Sigmoid colon (tissue), 7 donors: ENCODE data around the gene FBP1. TPM values are rescaled to one million over a fixed set of nuclear protein-coding genes. Genes with fewer than 3 reads are reported as not detected.
"Not testable (repeated sequence)": the region's sequence is repeated elsewhere in the genome, so short reads cannot be mapped to it uniquely, and the experiment has no call there.

ENCODE experiments used
- DNase-seq: peaks from one replicate; pipeline ENCODE4 v3.0.0-alpha.2; 2019
- H3K27ac ChIP-seq, 4 donors: fragments of 200-600 bp; sonication (generic); one replicate each; pipeline ENCODE4 v1.5.1; 2016 to 2019; ENCODE audit warnings: mild to moderate bottlenecking in 1 of 4
- H3K27me3 ChIP-seq, 3 donors: fragments of 200-600 bp; sonication (generic); one replicate each; pipeline ENCODE4 v1.5.1; 2019; ENCODE audit warnings: mild to moderate bottlenecking in 1 of 3
- H3K36me3 ChIP-seq, 4 donors: fragments of 200-600 bp; sonication (generic); one replicate each; pipeline ENCODE4 v1.5.1; 2016 to 2019
- H3K4me1 ChIP-seq, 4 donors: fragments of 200-600 bp; sonication (generic); one replicate each; pipeline ENCODE4 v1.5.1; 2017 to 2019
- H3K4me3 ChIP-seq, 4 donors: fragments of 200-600 bp; sonication (generic); one replicate each; pipeline ENCODE4 v1.5.1; 2017 to 2019; ENCODE audit warnings: mild to moderate bottlenecking in 2 of 4, moderate library complexity in 1 of 4
- H3K9me3 ChIP-seq, 4 donors: fragments of 200-600 bp in 3 of 4; sonication (generic) in 3 of 4; one replicate each; pipeline versions ENCODE4 v1.5.1 to v1.6.1; 2013 to 2019
- EP300 ChIP-seq, 4 donors: sonication (generic); formaldehyde crosslinking; IDR thresholded peaks; one replicate each; pipeline ENCODE4 v1.6.1; 2017; ENCODE audit warnings: antibody characterized with exemption in 4 of 4
- POLR2A ChIP-seq, 2 donors: fragments of 450-650 bp; IDR thresholded peaks; one replicate each; pipeline ENCODE4 v1.6.1; 2016; ENCODE audit warnings: antibody characterized with exemption in 2 of 2, mild to moderate bottlenecking in 2 of 2, moderate library complexity in 2 of 2
- POLR2AphosphoS5 ChIP-seq, 4 donors: sonication (generic); formaldehyde crosslinking; IDR thresholded peaks; one replicate each; pipeline ENCODE4 v1.6.1; 2017; ENCODE audit warnings: antibody characterized with exemption in 4 of 4
- WGBS, 2 donors: extraction: QIAGEN DNeasy Blood & Tissue Kit; methylation state at CpG; one replicate each; pipeline ENCODE4 v1.1.7; 2013; 5-methylcytosine and 5-hydroxymethylcytosine counted together
- intact Hi-C: fragments of 100-400 bp; cut with DNase I; formaldehyde crosslinking; loops from one replicate; pipeline ENCODE4 v1.15.1; 2023
- polyA plus RNA-seq, 3 donors: library from polyadenylated mRNA; stranded (reverse); fragments of 200-250 nt; gene quantifications; one replicate each; pipeline ENCODE4 v1.2.3, GENCODE V29; 2013
- total RNA-seq, 4 donors: library from RNA; depleted of rRNA; stranded (reverse); fragments of >200 nt; gene quantifications; one replicate each; pipeline ENCODE4 v1.1.0, GENCODE V29; 2016
- TF ChIP-seq, protein P1 (sequence below), 4 experiments: fragments of 450-650 bp in 3 of 4; fragments of 200-600 bp in 1 of 4; IDR thresholded peaks; one replicate each; pipeline ENCODE4 v1.5.1; 2016 to 2019; ENCODE audit warnings: antibody characterized with exemption in 4 of 4, mild to moderate bottlenecking in 3 of 4, moderate library complexity in 2 of 4
- donor health status: healthy with polysubstance abuse.
- donor health status: Bipolar disorder and iron deficiency.
- donor health status: healthy.

Gene FBP1
- total and polyA plus RNA-seq, 7 donors = 2.2 to 48.8 (median 8.2) TPM

- WGBS, 2 donors = 24 to 80% methylated on average over 10 of the region's 10 CpGs
- intact Hi-C loops = no loop called here
- H3K36me3 ChIP-seq = no peaks in the 10 kb centered on the region
Observed at GRCh38 chr9:94600715-94601114, 38.6 kb downstream of the FBP1 start.

GRCh38 chr9:94600258-94600657 is 39.1 kb downstream of the FBP1 start:
- 16 to 75% methylated on average over 8 of the region's 8 CpGs for WGBS, 2 donors
- H3K27me3 ChIP-seq = no peaks in the 10 kb centered on the region
- H3K4me3 ChIP-seq = no peak overlapping the region
- DNase-seq = no peak
- intact Hi-C loops = no loop called here
- H3K4me1 ChIP-seq = peaks cover 0 to 6% (median 0%) of the 10 kb centered on the region in 4 donors
- no peak overlapping the region for H3K27ac ChIP-seq
- no peaks in the 10 kb centered on the region for H3K9me3 ChIP-seq
- TF ChIP-seq POLR2A (IDR thresholded peaks at IDR 0.05) (no peak), EP300 (IDR thresholded peaks at IDR 0.05) (no peak), POLR2AphosphoS5 (IDR thresholded peaks at IDR 0.05) (no peak)
- TF ChIP-seq, protein P1, sequence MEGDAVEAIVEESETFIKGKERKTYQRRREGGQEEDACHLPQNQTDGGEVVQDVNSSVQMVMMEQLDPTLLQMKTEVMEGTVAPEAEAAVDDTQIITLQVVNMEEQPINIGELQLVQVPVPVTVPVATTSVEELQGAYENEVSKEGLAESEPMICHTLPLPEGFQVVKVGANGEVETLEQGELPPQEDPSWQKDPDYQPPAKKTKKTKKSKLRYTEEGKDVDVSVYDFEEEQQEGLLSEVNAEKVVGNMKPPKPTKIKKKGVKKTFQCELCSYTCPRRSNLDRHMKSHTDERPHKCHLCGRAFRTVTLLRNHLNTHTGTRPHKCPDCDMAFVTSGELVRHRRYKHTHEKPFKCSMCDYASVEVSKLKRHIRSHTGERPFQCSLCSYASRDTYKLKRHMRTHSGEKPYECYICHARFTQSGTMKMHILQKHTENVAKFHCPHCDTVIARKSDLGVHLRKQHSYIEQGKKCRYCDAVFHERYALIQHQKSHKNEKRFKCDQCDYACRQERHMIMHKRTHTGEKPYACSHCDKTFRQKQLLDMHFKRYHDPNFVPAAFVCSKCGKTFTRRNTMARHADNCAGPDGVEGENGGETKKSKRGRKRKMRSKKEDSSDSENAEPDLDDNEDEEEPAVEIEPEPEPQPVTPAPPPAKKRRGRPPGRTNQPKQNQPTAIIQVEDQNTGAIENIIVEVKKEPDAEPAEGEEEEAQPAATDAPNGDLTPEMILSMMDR (IDR thresholded peaks at IDR 0.05) = no peak
- H3K36me3 ChIP-seq = no peaks in the 10 kb centered on the region

More at GRCh38 chr9:94600715-94601114, 38.6 kb downstream of the FBP1 start:
- peaks cover 0 to 6% (median 0%) of the 10 kb centered on the region in 4 donors for H3K4me1 ChIP-seq
- no peaks in the 10 kb centered on the region for H3K27me3 ChIP-seq
- no peaks in the 10 kb centered on the region for H3K9me3 ChIP-seq
- H3K4me3 ChIP-seq = no peak overlapping the region
- no peak for DNase-seq
- TF ChIP-seq, protein P1 (IDR thresholded peaks at IDR 0.05) = no peak
- TF ChIP-seq POLR2A (IDR thresholded peaks at IDR 0.05) (no peak), POLR2AphosphoS5 (IDR thresholded peaks at IDR 0.05) (no peak), EP300 (IDR thresholded peaks at IDR 0.05) (no peak)
- H3K27ac ChIP-seq = no peak overlapping the region

GRCh38 chr9:94599102-94599501 is 40.2 kb downstream of the FBP1 start:
- H3K36me3 ChIP-seq = no peaks in the 10 kb centered on the region
- TF ChIP-seq EP300 (IDR thresholded peaks at IDR 0.05) (no peak), POLR2AphosphoS5 (IDR thresholded peaks at IDR 0.05) (no peak), POLR2A (IDR thresholded peaks at IDR 0.05) (no peak)
- TF ChIP-seq, protein P1 (IDR thresholded peaks at IDR 0.05) = no peak
- no peak overlapping the region for H3K27ac ChIP-seq
- H3K27me3 ChIP-seq = no peaks in the 10 kb centered on the region
- H3K4me3 ChIP-seq = no peak overlapping the region
- intact Hi-C loops = no loop called here
- peaks cover 0 to 6% (median 0%) of the 10 kb centered on the region in 4 donors for H3K4me1 ChIP-seq
- WGBS, 2 donors = 82 to 95% methylated on average over 7 of the region's 7 CpGs
- no peak for DNase-seq
- H3K9me3 ChIP-seq = no peaks in the 10 kb centered on the region

DNA sequence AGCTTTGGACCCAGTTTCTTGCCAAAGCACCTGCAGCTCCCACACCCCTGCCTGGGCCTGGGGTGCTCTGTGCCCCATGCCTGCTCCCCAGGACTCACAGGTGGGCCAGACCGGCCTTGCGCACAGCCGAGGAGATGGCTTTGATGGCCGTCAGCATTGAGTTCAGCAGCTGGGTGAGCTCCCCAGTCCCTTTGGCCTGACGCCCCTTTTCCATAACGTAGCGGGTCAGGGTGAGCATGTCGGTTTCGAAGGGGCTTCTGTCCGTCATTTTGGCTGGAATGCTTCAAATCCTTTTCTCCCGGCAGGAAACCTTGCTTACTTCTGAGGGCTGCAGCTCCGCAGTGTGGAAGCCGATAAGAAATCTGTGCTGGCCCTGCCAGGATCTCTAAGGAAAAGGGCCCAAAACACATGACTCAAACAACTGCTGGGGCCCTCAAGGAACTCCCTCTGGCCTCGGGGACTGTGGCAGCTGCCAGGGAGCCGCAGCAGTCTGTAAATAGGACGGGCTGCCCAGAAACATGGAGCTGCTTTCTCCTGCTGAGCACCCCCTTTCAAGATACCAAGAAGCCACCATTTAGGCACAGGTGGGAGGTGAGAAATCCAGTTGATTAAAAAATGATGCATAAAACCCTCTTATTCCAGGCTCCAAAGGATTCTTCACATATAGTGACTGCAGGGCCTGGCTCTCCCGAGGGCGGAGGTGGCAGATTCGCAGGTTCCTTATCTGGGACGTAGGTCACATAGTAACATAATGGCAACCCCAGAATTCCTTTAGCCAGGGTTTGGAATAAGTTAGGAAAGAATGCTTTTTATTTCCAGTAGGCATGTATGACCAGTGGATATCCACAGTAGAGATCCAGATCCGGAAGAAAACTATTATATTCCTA is 45.6 kb downstream of the FBP1 start, which contains the start of gene FBP2:
Gene FBP2 (minus strand): TSS at position 366 of the 887 bp plus-strand sequence. CDS start 98 bp downstream, at position 268.
- 72 to 81% methylated on average over 21 of the region's 21 CpGs for WGBS, 2 donors
- no peak within 1 kb of the TSS for H3K4me3 ChIP-seq
- DNase-seq = no peak

GRCh38 chr9:94592683-94593082 is 46.6 kb downstream of the FBP1 start:
- H3K4me3 ChIP-seq, H3K9me3 ChIP-seq, H3K27ac ChIP-seq, H3K27me3 ChIP-seq, intact Hi-C loops, DNase-seq, H3K4me1 ChIP-seq, H3K36me3 ChIP-seq: not testable (repeated sequence)
- WGBS, 2 donors = 66 to 89% methylated on average over 7 of the region's 7 CpGs

More for the DNA sequence above, 45.6 kb downstream of the FBP1 start, which contains the start of gene FBP2:
- Histone ChIP-seq H3K9me3 (no peaks in the 10 kb centered on the region), H3K27me3 (no peaks in the 10 kb centered on the region), H3K36me3 (no peaks in the 10 kb centered on the region), H3K4me1 (no peaks in the 10 kb centered on the region), H3K27ac (no peak within 1 kb of the TSS)
- intact Hi-C loops = no loop called here
- TF ChIP-seq, protein P1 (IDR thresholded peaks at IDR 0.05) = no peak
- no peak for TF ChIP-seq POLR2A (IDR thresholded peaks at IDR 0.05)
- no peak for TF ChIP-seq EP300 (IDR thresholded peaks at IDR 0.05)
- no peak for TF ChIP-seq POLR2AphosphoS5 (IDR thresholded peaks at IDR 0.05)
